HG02588 (cell line): ENCODE data around the gene BANF2.
"Not testable (repeated sequence)": the region's sequence is repeated elsewhere in the genome, so short reads cannot be mapped to it uniquely, and the experiment has no call there.

Experiments
- ATAC-seq: cut with Tn5 transposase; IDR thresholded peaks from one replicate; pipeline ENCODE4 v1.9.1; 2021; ENCODE audit warnings: mild to moderate bottlenecking, moderate library complexity; ENCODE audit not compliant: unreplicated experiment

The BANF2 gene

GRCh38 chr20:17699931-17700351, at the start of gene BANF2:
BANF2 (plus strand) TSS chr20:17699966; CDS start chr20:17725026, 25,060 bp downstream.
- ATAC-seq = no peak

GRCh38 chr20:17650301-17651128, 49.3 kb upstream of the BANF2 start:
- ATAC-seq = no peak

GRCh38 chr20:17651129-17651759, 48.5 kb upstream of the BANF2 start:
- ATAC-seq = no peak

- ATAC-seq = no peak
Measured at GRCh38 chr20:17651760-17652388, 47.9 kb upstream of the BANF2 start.

- ATAC-seq = no peak
Measured at GRCh38 chr20:17652411-17652810, 47.4 kb upstream of the BANF2 start.

GRCh38 chr20:17653835-17654648, 45.7 kb upstream of the BANF2 start:
- no peak for ATAC-seq

- no peak for ATAC-seq
Measured at GRCh38 chr20:17654649-17655285, 45.0 kb upstream of the BANF2 start.

- ATAC-seq = no peak
Measured at GRCh38 chr20:17655286-17655651, 44.5 kb upstream of the BANF2 start.

GRCh38 chr20:17655865-17656479, 43.8 kb upstream of the BANF2 start:
- no peak for ATAC-seq

GRCh38 chr20:17657079-17657825, 42.5 kb upstream of the BANF2 start:
- ATAC-seq = no peak

- ATAC-seq = no peak
Measured at GRCh38 chr20:17657898-17658647, 41.7 kb upstream of the BANF2 start.

GRCh38 chr20:17658648-17658993, 41.1 kb upstream of the BANF2 start:
- no peak for ATAC-seq

- ATAC-seq = not testable (repeated sequence)
Measured at GRCh38 chr20:17659344-17659743, 40.4 kb upstream of the BANF2 start.

- ATAC-seq = no peak
Measured at GRCh38 chr20:17659801-17660200, 40.0 kb upstream of the BANF2 start.

GRCh38 chr20:17660667-17661066, 39.1 kb upstream of the BANF2 start:
- ATAC-seq = no peak

GRCh38 chr20:17661121-17661744, 38.5 kb upstream of the BANF2 start:
- no peak for ATAC-seq

- ATAC-seq = peak; percentile 51
Measured at GRCh38 chr20:17662333-17663039, 37.3 kb upstream of the BANF2 start.

GRCh38 chr20:17663040-17663399, 36.7 kb upstream of the BANF2 start:
- no peak for ATAC-seq
